H9 (cell line): Measurements from ENCODE around the gene ARSI. TPM values are rescaled to one million over a fixed set of nuclear protein-coding genes. Genes with fewer than 3 reads are reported as not detected.

Source experiments
- DNase-seq: peaks from one replicate; pipeline ENCODE4 v3.0.0-alpha.2; 2017
- H2AFZ ChIP-seq: one replicate; pipeline ENCODE4 v1.6.1; 2013; ENCODE audit warnings: mild to moderate bottlenecking, low read length, control low read depth, moderate library complexity
- H2AK5ac ChIP-seq: 2 replicates; pipeline ENCODE4 v1.6.1; 2013; ENCODE audit warnings: low read length, control low read depth, mixed read lengths; ENCODE audit not compliant: insufficient read length
- H2BK120ac ChIP-seq: one replicate; pipeline ENCODE4 v1.6.1; 2013; ENCODE audit warnings: low read depth, mild to moderate bottlenecking, low read length, control low read depth, inconsistent platforms; ENCODE audit not compliant: poor library complexity, severe bottlenecking
- H2BK12ac ChIP-seq: 2 replicates; pipeline ENCODE4 v1.6.1; 2013; ENCODE audit warnings: low read length, control low read depth, mixed read lengths, low read depth; ENCODE audit not compliant: insufficient read length
- H2BK15ac ChIP-seq: 2 replicates; pipeline ENCODE4 v1.6.1; 2013; ENCODE audit warnings: low read depth, low read length, control low read depth
- H2BK20ac ChIP-seq: one replicate; pipeline ENCODE4 v1.6.1; 2013; ENCODE audit warnings: low read depth, mild to moderate bottlenecking, low read length, control low read depth, inconsistent platforms; ENCODE audit not compliant: poor library complexity, severe bottlenecking
- H2BK5ac ChIP-seq: 2 replicates; pipeline ENCODE4 v1.6.1; 2013; ENCODE audit warnings: low read length, control low read depth, mixed read lengths; ENCODE audit not compliant: insufficient read length
- H3K14ac ChIP-seq: 2 replicates; pipeline ENCODE4 v1.6.1; 2013; ENCODE audit warnings: low read length, control low read depth; ENCODE audit not compliant: insufficient read depth
- H3K18ac ChIP-seq: 2 replicates; pipeline ENCODE4 v1.6.1; 2013; ENCODE audit warnings: low read depth, mild to moderate bottlenecking, mixed read lengths, low read length, control low read depth; ENCODE audit not compliant: insufficient read length
- H3K23ac ChIP-seq: 2 replicates; pipeline ENCODE4 v1.6.1; 2013; ENCODE audit warnings: low read length, control low read depth, mixed read lengths, low read depth; ENCODE audit not compliant: insufficient read length
- H3K23me2 ChIP-seq: 2 replicates; pipeline ENCODE4 v1.6.1; 2013; ENCODE audit warnings: low read depth, mild to moderate bottlenecking, mixed read lengths, low read length, control low read depth; ENCODE audit not compliant: insufficient read length, poor library complexity, severe bottlenecking
- H3K27ac ChIP-seq: 2 replicates; pipeline ENCODE4 v1.5.1; 2013; ENCODE audit warnings: low read length, control low read depth, mixed read lengths, low read depth; ENCODE audit not compliant: insufficient read length
- H3K27me3 ChIP-seq: 2 replicates; pipeline ENCODE4 v1.6.1; 2013; ENCODE audit warnings: low read length, control low read depth, inconsistent platforms; ENCODE audit not compliant: insufficient read depth
- H3K4ac ChIP-seq: 2 replicates; pipeline ENCODE4 v1.6.1; 2013; ENCODE audit warnings: low read depth, mild to moderate bottlenecking, control low read depth, inconsistent platforms, low read length, moderate library complexity
- H3K4me1 ChIP-seq: 2 replicates; pipeline ENCODE4 v1.6.1; 2013; ENCODE audit warnings: low read length, control low read depth, inconsistent platforms; ENCODE audit not compliant: insufficient read depth
- H3K4me2 ChIP-seq: 2 replicates; pipeline ENCODE4 v1.6.1; 2013; ENCODE audit warnings: low read length, control low read depth, mixed read lengths; ENCODE audit not compliant: insufficient read length, insufficient read depth
- H3K56ac ChIP-seq: 2 replicates; pipeline ENCODE4 v1.6.1; 2013; ENCODE audit warnings: low read depth, mild to moderate bottlenecking, mixed read lengths, low read length, control low read depth; ENCODE audit not compliant: insufficient read length
- H3K79me1 ChIP-seq: 2 replicates; pipeline ENCODE4 v1.6.1; 2013; ENCODE audit warnings: low read depth, mild to moderate bottlenecking, moderate library complexity, low read length, control low read depth, inconsistent platforms; ENCODE audit not compliant: insufficient read depth, poor library complexity, severe bottlenecking
- H3K79me2 ChIP-seq: 2 replicates; pipeline ENCODE4 v1.6.1; 2013; ENCODE audit warnings: low read length, control low read depth, inconsistent platforms; ENCODE audit not compliant: insufficient read depth
- H3K9ac ChIP-seq: 2 replicates; pipeline ENCODE4 v1.6.1; 2013; ENCODE audit warnings: low read length, control low read depth, mixed read lengths; ENCODE audit not compliant: insufficient read length; ENCODE audit errors: extremely low read depth
- H3K9me3 ChIP-seq: one replicate; pipeline ENCODE4 v1.6.1; 2013; ENCODE audit warnings: low read depth, low read length, inconsistent platforms; ENCODE audit not compliant: control insufficient read depth
- H3T11ph ChIP-seq: one replicate; pipeline ENCODE4 v1.6.1; 2013; ENCODE audit warnings: mild to moderate bottlenecking, low read length, control low read depth, inconsistent platforms
- H4K20me1 ChIP-seq: one replicate; pipeline ENCODE4 v1.6.1; 2013; ENCODE audit not compliant: control insufficient read depth, insufficient read length, insufficient read depth
- H4K5ac ChIP-seq: 2 replicates; pipeline ENCODE4 v1.6.1; 2013; ENCODE audit warnings: low read depth, mild to moderate bottlenecking, mixed read lengths, low read length, control low read depth; ENCODE audit not compliant: insufficient read length
- H4K8ac ChIP-seq: replicated peaks from 2 replicates; pipeline ENCODE4 v1.6.1; 2013; ENCODE audit warnings: low read length, control low read depth, mixed read lengths, low read depth; ENCODE audit not compliant: insufficient read length
- H4K91ac ChIP-seq: 2 replicates; pipeline ENCODE4 v1.6.1; 2013; ENCODE audit warnings: low read depth, mild to moderate bottlenecking, moderate library complexity, mixed read lengths, low read length, control low read depth; ENCODE audit not compliant: insufficient read length
- H3K27ac Mint-ChIP-seq, 3 experiments: 2 replicates in 2 of 3; 3 replicates in 1 of 3; pipeline ENCODE4 v1.8.0; 2020 to 2021; ENCODE audit warnings: mixed read lengths in 3 of 3, mild to moderate bottlenecking in 1 of 3, moderate library complexity in 1 of 3
- H3K27me3 Mint-ChIP-seq: 2 replicates; pipeline ENCODE4 v1.8.0; 2021; ENCODE audit warnings: low read depth, mild to moderate bottlenecking, moderate library complexity, mixed read lengths
- H3K36me3 Mint-ChIP-seq, 3 experiments: 2 replicates in 2 of 3; 3 replicates in 1 of 3; pipeline ENCODE4 v1.8.0; 2020 to 2021; ENCODE audit warnings: low read depth in 3 of 3, mixed read lengths in 3 of 3; ENCODE audit not compliant: insufficient read depth in 1 of 3
- H3K4me1 Mint-ChIP-seq, 2 experiments: 2 replicates each; pipeline ENCODE4 v1.8.0; 2020; ENCODE audit warnings: mixed read lengths in 2 of 2
- H3K4me3 Mint-ChIP-seq, 2 experiments: 2 replicates in 1 of 2; 3 replicates in 1 of 2; pipeline ENCODE4 v1.8.0; 2020 to 2021; ENCODE audit warnings: mild to moderate bottlenecking in 2 of 2, mixed read lengths in 2 of 2, moderate library complexity in 1 of 2
- H3K9me3 Mint-ChIP-seq, 2 experiments: 2 replicates in 1 of 2; 3 replicates in 1 of 2; pipeline ENCODE4 v1.8.0; 2020; ENCODE audit warnings: mild to moderate bottlenecking in 2 of 2, mixed read lengths in 2 of 2, moderate library complexity in 1 of 2
- CTCF ChIP-seq: fragments of 200-600 bp; sonication (generic); conservative IDR thresholded peaks from 3 replicates; pipeline ENCODE4 v1.8.0; 2021; ENCODE audit warnings: antibody characterized with exemption, mild to moderate bottlenecking
- WGBS: extraction: QIAGEN DNeasy Blood & Tissue Kit; methylation state at CpG from one replicate; pipeline ENCODE4 v1.1.7; 2013; ENCODE audit warnings: missing lambda C conversion rate, low lambda C conversion rate, mixed read lengths; ENCODE audit not compliant: insufficient read length; ENCODE audit errors: extremely low coverage; 5-methylcytosine and 5-hydroxymethylcytosine counted together
- total RNA-seq: library from RNA; stranded (reverse); gene quantifications from 2 replicates; pipeline ENCODE4 v1.2.1, GENCODE V29; 2021

The ARSI gene
- total RNA-seq, 1 experiment from 2014 or later = 1.7 TPM

DNA sequence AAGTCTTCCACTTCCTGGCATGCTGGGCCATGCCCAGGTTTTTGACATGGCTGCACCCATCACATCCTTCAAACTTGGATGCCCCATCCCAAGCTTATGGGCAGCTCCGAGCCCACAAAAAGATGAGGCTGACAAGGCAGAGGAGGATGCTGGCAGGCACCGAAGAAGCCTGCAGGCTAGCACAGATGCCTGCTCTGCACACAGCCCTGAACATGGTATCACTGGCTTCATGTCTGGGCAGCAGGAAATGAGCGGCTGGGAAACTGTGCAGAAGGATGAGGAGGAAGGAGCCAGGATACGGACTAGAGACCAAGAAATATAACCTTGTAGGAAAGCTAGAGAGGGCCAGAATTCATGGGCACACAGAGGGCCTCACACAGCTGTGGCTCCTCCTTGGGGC lies 27.9 kb downstream of the ARSI start:
- Mint-ChIP-seq H3K9me3 (no peaks in the 10 kb centered on the region), H3K4me3 (no peak overlapping the region), H3K4me1 (peaks cover 16 to 33% of the 10 kb centered on the region in 2 experiments), H3K36me3 (no peaks in the 10 kb centered on the region), H3K27me3 (peaks cover 7% of the 10 kb centered on the region), H3K27ac (no peak overlapping the region)
- H3K18ac ChIP-seq = no peak overlapping the region
- no peak overlapping the region for H3K14ac ChIP-seq
- H4K20me1 ChIP-seq = no peaks in the 10 kb centered on the region
- no peak overlapping the region for H2AK5ac ChIP-seq
- H3T11ph ChIP-seq = no peak overlapping the region
- TF ChIP-seq CTCF = no peak
- H3K9me3 ChIP-seq = no peaks in the 10 kb centered on the region
- no peak overlapping the region for H3K23ac ChIP-seq
- H3K27ac ChIP-seq = no peak overlapping the region
- H3K4me2 ChIP-seq = no peak overlapping the region
- no peak overlapping the region for H3K4ac ChIP-seq
- no peak overlapping the region for H4K5ac ChIP-seq
- no peak overlapping the region for H3K56ac ChIP-seq
- no peak overlapping the region for H4K91ac ChIP-seq
- no peak overlapping the region for H2BK20ac ChIP-seq
- no peaks in the 10 kb centered on the region for H3K4me1 ChIP-seq
- H2BK12ac ChIP-seq = no peak overlapping the region
- no peak overlapping the region for H2AFZ ChIP-seq
- no peak overlapping the region for H2BK120ac ChIP-seq
- no peak overlapping the region for H2BK15ac ChIP-seq
- H3K23me2 ChIP-seq = no peaks in the 10 kb centered on the region
- WGBS = no CpG with 5 or more reads among the region's 4 CpGs
- H3K79me1 ChIP-seq = no peaks in the 10 kb centered on the region
- no peaks in the 10 kb centered on the region for H3K79me2 ChIP-seq
- no peak overlapping the region for H3K9ac ChIP-seq
- no peaks in the 10 kb centered on the region for H3K27me3 ChIP-seq
- H4K8ac ChIP-seq = no peak overlapping the region
- H2BK5ac ChIP-seq = no peak overlapping the region
- DNase-seq = no peak
